Stimulated activated naive CD4-positive, alpha-beta T cell treated with Interleukin-2 at 50 U/mL for 16 hours (primary cell): ENCODE results near the gene ESAM.
"Not testable (repeated sequence)": the region's sequence is repeated elsewhere in the genome, so short reads cannot be mapped to it uniquely, and the experiment has no call there.

Source experiments
- DNase-seq: peaks from one replicate; lab custom pipeline; 2025; lab: John Stamatoyannopoulos, UW

The ESAM gene

GRCh38 chr11:124776865-124777645 is 15.0 kb upstream of the ESAM start:
- no peak for DNase-seq

- not testable (repeated sequence) for DNase-seq
Observed at GRCh38 chr11:124770959-124771358, 8.9 kb upstream of the ESAM start.

GRCh38 chr11:124769806-124770774 is 8.0 kb upstream of the ESAM start:
- no peak for DNase-seq

GRCh38 chr11:124768914-124769313 is 6.8 kb upstream of the ESAM start:
- DNase-seq: no peak

GRCh38 chr11:124766156-124766555 is 4.1 kb upstream of the ESAM start:
- DNase-seq: no peak

- DNase-seq: peak; percentile 80
Observed at GRCh38 chr11:124763156-124763947, 1.3 kb upstream of the ESAM start.

GRCh38 chr11:124762624-124763155 is 600 bp upstream of the ESAM start:
- no peak for DNase-seq

- DNase-seq: no peak
Observed at GRCh38 chr11:124761301-124762104, 587 bp downstream of the ESAM start.

GRCh38 chr11:124760806-124761205 is 1.3 kb downstream of the ESAM start:
- DNase-seq: no peak

- no peak for DNase-seq
Observed at GRCh38 chr11:124760205-124760652, 1.9 kb downstream of the ESAM start.

GRCh38 chr11:124759266-124760204 is 2.6 kb downstream of the ESAM start:
- DNase-seq: no peak

GRCh38 chr11:124758355-124759265 is 3.5 kb downstream of the ESAM start:
- peak; percentile 58 for DNase-seq

- DNase-seq: no peak
Observed at GRCh38 chr11:124757320-124757719, 4.8 kb downstream of the ESAM start.

GRCh38 chr11:124756753-124757227 is 5.3 kb downstream of the ESAM start:
- no peak for DNase-seq

- no peak for DNase-seq
Observed at GRCh38 chr11:124756033-124756752, 5.9 kb downstream of the ESAM start.

- no peak for DNase-seq
Observed at GRCh38 chr11:124754710-124755109, 7.4 kb downstream of the ESAM start.

- no peak for DNase-seq
Observed at GRCh38 chr11:124754309-124754708, 7.8 kb downstream of the ESAM start.

- DNase-seq: no peak
Observed at GRCh38 chr11:124753624-124754023, 8.5 kb downstream of the ESAM start.
